WTC11 (cell line): ENCODE data around the gene CDH20.

ENCODE experiments used
- AR ChIP-seq: fragments of 250-450 bp; sonication (Bioruptor Pico); IDR thresholded peaks from 2 replicates; pipeline ENCODE4 v1.9.0; 2021; ENCODE audit warnings: mild to moderate bottlenecking
- ATF1 ChIP-seq: sonication (generic); formaldehyde crosslinking; IDR thresholded peaks from 2 replicates; pipeline ENCODE4 v1.8.1; 2023; ENCODE audit warnings: mild to moderate bottlenecking, moderate library complexity, missing genetic modification reagents
- CTCF ChIP-seq: fragments of 200-600 bp; IDR thresholded peaks from 2 replicates; pipeline ENCODE4 v1.8.0; 2022; ENCODE audit warnings: antibody characterized with exemption
- ELF4 ChIP-seq: sonication (generic); formaldehyde crosslinking; IDR thresholded peaks from 2 replicates; pipeline ENCODE4 v1.8.1; 2022; ENCODE audit warnings: low read depth, mild to moderate bottlenecking, moderate library complexity, missing genetic modification reagents
- FOXP4 ChIP-seq: sonication (generic); formaldehyde crosslinking; IDR thresholded peaks from 2 replicates; pipeline ENCODE4 v1.8.0; 2022; ENCODE audit warnings: mild to moderate bottlenecking, missing genetic modification reagents
- IRF1 ChIP-seq: sonication (generic); formaldehyde crosslinking; IDR thresholded peaks from 2 replicates; pipeline ENCODE4 v1.8.0; 2023; ENCODE audit warnings: missing genetic modification reagents
- JUN ChIP-seq: sonication (generic); formaldehyde crosslinking; IDR thresholded peaks from 2 replicates; pipeline ENCODE4 v1.8.0; 2023; ENCODE audit warnings: mild to moderate bottlenecking, missing genetic modification reagents
- MAX ChIP-seq: sonication (generic); formaldehyde crosslinking; IDR thresholded peaks from 2 replicates; pipeline ENCODE4 v1.8.0; 2022; ENCODE audit warnings: mild to moderate bottlenecking, missing genetic modification reagents
- RORB ChIP-seq: fragments of 250-450 bp; sonication (Bioruptor Pico); IDR thresholded peaks from 2 replicates; pipeline ENCODE4 v1.9.0; 2021; ENCODE audit warnings: mild to moderate bottlenecking
- SP1 ChIP-seq: sonication (generic); formaldehyde crosslinking; conservative IDR thresholded peaks from 2 replicates; pipeline ENCODE4 v1.8.1; 2022; ENCODE audit warnings: missing genetic modification reagents
- ZNF512 ChIP-seq: sonication (generic); formaldehyde crosslinking; IDR thresholded peaks from 2 replicates; pipeline ENCODE4 v1.8.1; 2022; ENCODE audit warnings: missing genetic modification reagents, borderline replicate concordance

- TF ChIP-seq FOXP4 (no peak), RORB (CRISPR knock-in tag) (no peak), CTCF (no peak), SP1 (CRISPR knock-in tag) (no peak), JUN (no peak), MAX (no peak), AR (CRISPR knock-in tag) (no peak), ATF1 (CRISPR knock-in tag) (no peak), ELF4 (no peak), IRF1 (no peak), ZNF512 (no peak)
Measured at GRCh38 chr18:61470031-61470674, 136.9 kb downstream of the CDH20 start.
